Liver (tissue), 9 donors: ENCODE results near the gene ZNFX1. TPM values are rescaled to one million over a fixed set of nuclear protein-coding genes. Genes with fewer than 3 reads are reported as not detected.

ENCODE experiments used
- DNase-seq: peaks from one replicate; pipeline ENCODE4 v3.0.0-alpha.2; 2017; ENCODE audit warnings: low spot score
- H3K27ac ChIP-seq, 2 donors: one replicate each; pipeline ENCODE4 v1.7.0; 2013; ENCODE audit warnings: inconsistent platforms in 2 of 2, low read length in 2 of 2, control low read depth in 1 of 2, low read depth in 1 of 2, mild to moderate bottlenecking in 1 of 2
- H3K27me3 ChIP-seq, 4 donors: one replicate each; pipeline versions ENCODE4 v1.6.1 to v1.7.0; 2013; ENCODE audit warnings: low read length in 3 of 4, inconsistent platforms in 1 of 4, mild to moderate bottlenecking in 1 of 4, moderate library complexity in 1 of 4; ENCODE audit not compliant: control insufficient read depth in 4 of 4, insufficient read depth in 4 of 4
- H3K36me3 ChIP-seq, 4 donors: one replicate each; pipeline versions ENCODE4 v1.6.1 to v1.7.0; 2013; ENCODE audit warnings: low read length in 3 of 4, mild to moderate bottlenecking in 3 of 4, low read depth in 1 of 4, moderate library complexity in 1 of 4; ENCODE audit not compliant: control insufficient read depth in 4 of 4, insufficient read depth in 3 of 4
- H3K4me1 ChIP-seq, 4 donors: one replicate each; pipeline versions ENCODE4 v1.6.1 to v1.7.0; 2013; ENCODE audit warnings: low read length in 3 of 4, mild to moderate bottlenecking in 3 of 4, moderate library complexity in 1 of 4; ENCODE audit not compliant: control insufficient read depth in 4 of 4, insufficient read depth in 4 of 4
- H3K4me3 ChIP-seq, 3 donors: one replicate each; pipeline versions ENCODE4 v1.6.1 to v1.7.0; 2013; ENCODE audit warnings: low read length in 3 of 3, control low read depth in 1 of 3, low read depth in 1 of 3, mild to moderate bottlenecking in 1 of 3
- H3K9ac ChIP-seq, 2 donors: one replicate each; pipeline ENCODE4 v1.7.0; 2013; ENCODE audit warnings: low read length in 2 of 2, mild to moderate bottlenecking in 2 of 2, moderate library complexity in 2 of 2, control low read depth in 1 of 2, low read depth in 1 of 2
- H3K9me3 ChIP-seq, 4 donors: one replicate each; pipeline versions ENCODE4 v1.6.1 to v1.7.0; 2013; ENCODE audit warnings: low read length in 3 of 4; ENCODE audit not compliant: control insufficient read depth in 4 of 4
- FOXA1 ChIP-seq: IDR thresholded peaks from 2 replicates; pipeline ENCODE4 v1.6.1; 2016; ENCODE audit warnings: antibody characterized with exemption
- FOXA2 ChIP-seq: IDR thresholded peaks from 2 replicates; pipeline ENCODE4 v1.6.1; 2016; ENCODE audit warnings: antibody characterized with exemption
- HNF4A ChIP-seq, 2 donors: conservative IDR thresholded peaks; 2 replicates each; pipeline ENCODE4 v1.6.1; 2016; ENCODE audit warnings: antibody characterized with exemption in 2 of 2, mild to moderate bottlenecking in 2 of 2
- HNF4G ChIP-seq: IDR thresholded peaks from 2 replicates; pipeline ENCODE4 v1.6.1; 2016; ENCODE audit warnings: antibody characterized with exemption
- JUND ChIP-seq, 2 donors: IDR thresholded peaks; 2 replicates each; pipeline ENCODE4 v1.6.1; 2016; ENCODE audit warnings: antibody characterized with exemption in 2 of 2
- NR2F2 ChIP-seq: IDR thresholded peaks from 2 replicates; pipeline ENCODE4 v1.6.1; 2016; ENCODE audit warnings: antibody characterized with exemption
- RAD21 ChIP-seq, 2 donors: IDR thresholded peaks; 2 replicates each; pipeline ENCODE4 v1.6.1; 2016; ENCODE audit warnings: antibody characterized with exemption in 2 of 2, mild to moderate bottlenecking in 2 of 2
- RXRA ChIP-seq, 2 donors: IDR thresholded peaks; 2 replicates each; pipeline ENCODE4 v1.6.1; 2017 to 2018; ENCODE audit warnings: antibody characterized with exemption in 2 of 2, mild to moderate bottlenecking in 1 of 2
- TAF1 ChIP-seq: conservative IDR thresholded peaks from 2 replicates; pipeline ENCODE4 v1.6.1; 2016; ENCODE audit warnings: antibody characterized with exemption, mild to moderate bottlenecking
- YY1 ChIP-seq: IDR thresholded peaks from 2 replicates; pipeline ENCODE4 v1.6.1; 2016; ENCODE audit warnings: antibody characterized with exemption, mild to moderate bottlenecking
- WGBS: extraction: QIAGEN DNeasy Blood & Tissue Kit; methylation state at CpG from one replicate; pipeline ENCODE4 v1.1.7; 2013; 5-methylcytosine and 5-hydroxymethylcytosine counted together
- polyA plus RNA-seq, 2 donors: library from polyadenylated mRNA; stranded (reverse) in 1 of 2; unstranded in 1 of 2; fragments of 200-250 nt in 1 of 2; fragments of >200 nt in 1 of 2; fragmentation: Nextera tagmentation in 1 of 2; extraction: Ambion mirVana in 1 of 2; gene quantifications; one replicate each; pipeline versions ENCODE4 v1.2.1 to v1.2.3, GENCODE V29; 2013 to 2015
- total RNA-seq, 2 donors: library from RNA; depleted of rRNA; stranded (reverse); fragments of >200 nt; gene quantifications; one replicate each; pipeline ENCODE4 v1.2.3, GENCODE V29; 2014
- TF ChIP-seq, protein P1 (sequence below): IDR thresholded peaks from 2 replicates; pipeline ENCODE4 v1.6.1; 2016; ENCODE audit warnings: antibody characterized with exemption
- TF ChIP-seq, protein P2 (sequence below): IDR thresholded peaks from 2 replicates; pipeline ENCODE4 v1.6.1; 2016; ENCODE audit warnings: antibody characterized with exemption, mild to moderate bottlenecking
- TF ChIP-seq, protein P3 (sequence below): fragments of 150-350 bp; IDR thresholded peaks from 2 replicates; pipeline ENCODE4 v1.5.1; 2017; ENCODE audit warnings: improper control_type of control experiment, low read depth, low read length; ENCODE audit not compliant: missing input control
- donor health status: healthy.
- donor health status: healthy.
- donor health status: healthy.
- donor health status: healthy.
- donor health status: healthy.

Gene ZNFX1
- total and polyA plus RNA-seq, 4 donors: 6.9 to 16.1 (median 8.7) TPM

DNA sequence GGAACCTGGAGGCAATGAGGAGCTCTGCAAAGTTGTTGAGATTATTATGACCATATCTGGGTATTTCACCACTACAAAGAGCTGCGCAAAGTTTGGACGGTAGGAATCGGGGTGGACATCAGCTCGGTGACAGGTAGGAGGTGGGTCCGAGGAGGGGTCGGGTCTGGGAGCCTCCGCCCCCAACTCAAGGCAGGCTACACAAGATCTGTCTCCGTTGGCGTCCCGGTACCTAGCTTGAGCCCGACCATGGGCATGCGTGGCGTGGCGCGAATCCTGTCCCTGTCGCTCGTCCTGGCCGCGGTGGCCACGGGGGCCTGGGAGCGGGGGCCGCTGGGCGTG is 40.2 kb upstream of the ZNFX1 start:
- H3K4me1 ChIP-seq: peaks cover 4 to 15% (median 6%) of the 10 kb centered on the region in 4 donors
- H3K4me3 ChIP-seq: peak overlapping the region in 1 of 3 donors; percentile 42
- TF ChIP-seq YY1 (no peak), RXRA (IDR thresholded peaks at IDR 0.05) (no peak), FOXA1 (no peak), HNF4A (conservative IDR thresholded peaks at IDR 0.05) (no peak), NR2F2 (no peak), TAF1 (no peak), HNF4G (no peak), JUND (IDR thresholded peaks at IDR 0.05) (no peak)
- TF ChIP-seq, protein P1, sequence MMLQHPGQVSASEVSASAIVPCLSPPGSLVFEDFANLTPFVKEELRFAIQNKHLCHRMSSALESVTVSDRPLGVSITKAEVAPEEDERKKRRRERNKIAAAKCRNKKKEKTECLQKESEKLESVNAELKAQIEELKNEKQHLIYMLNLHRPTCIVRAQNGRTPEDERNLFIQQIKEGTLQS: no peak
- TF ChIP-seq, protein P2, sequence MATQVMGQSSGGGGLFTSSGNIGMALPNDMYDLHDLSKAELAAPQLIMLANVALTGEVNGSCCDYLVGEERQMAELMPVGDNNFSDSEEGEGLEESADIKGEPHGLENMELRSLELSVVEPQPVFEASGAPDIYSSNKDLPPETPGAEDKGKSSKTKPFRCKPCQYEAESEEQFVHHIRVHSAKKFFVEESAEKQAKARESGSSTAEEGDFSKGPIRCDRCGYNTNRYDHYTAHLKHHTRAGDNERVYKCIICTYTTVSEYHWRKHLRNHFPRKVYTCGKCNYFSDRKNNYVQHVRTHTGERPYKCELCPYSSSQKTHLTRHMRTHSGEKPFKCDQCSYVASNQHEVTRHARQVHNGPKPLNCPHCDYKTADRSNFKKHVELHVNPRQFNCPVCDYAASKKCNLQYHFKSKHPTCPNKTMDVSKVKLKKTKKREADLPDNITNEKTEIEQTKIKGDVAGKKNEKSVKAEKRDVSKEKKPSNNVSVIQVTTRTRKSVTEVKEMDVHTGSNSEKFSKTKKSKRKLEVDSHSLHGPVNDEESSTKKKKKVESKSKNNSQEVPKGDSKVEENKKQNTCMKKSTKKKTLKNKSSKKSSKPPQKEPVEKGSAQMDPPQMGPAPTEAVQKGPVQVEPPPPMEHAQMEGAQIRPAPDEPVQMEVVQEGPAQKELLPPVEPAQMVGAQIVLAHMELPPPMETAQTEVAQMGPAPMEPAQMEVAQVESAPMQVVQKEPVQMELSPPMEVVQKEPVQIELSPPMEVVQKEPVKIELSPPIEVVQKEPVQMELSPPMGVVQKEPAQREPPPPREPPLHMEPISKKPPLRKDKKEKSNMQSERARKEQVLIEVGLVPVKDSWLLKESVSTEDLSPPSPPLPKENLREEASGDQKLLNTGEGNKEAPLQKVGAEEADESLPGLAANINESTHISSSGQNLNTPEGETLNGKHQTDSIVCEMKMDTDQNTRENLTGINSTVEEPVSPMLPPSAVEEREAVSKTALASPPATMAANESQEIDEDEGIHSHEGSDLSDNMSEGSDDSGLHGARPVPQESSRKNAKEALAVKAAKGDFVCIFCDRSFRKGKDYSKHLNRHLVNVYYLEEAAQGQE: no peak
- 5% methylated on average over 23 of the region's 23 CpGs for WGBS
- H3K9ac ChIP-seq: no peak overlapping the region
- no peaks in the 10 kb centered on the region for H3K9me3 ChIP-seq
- no peaks in the 10 kb centered on the region for H3K36me3 ChIP-seq
- peaks cover 0 to 6% (median 3%) of the 10 kb centered on the region in 4 donors for H3K27me3 ChIP-seq
- no peak for DNase-seq
- H3K27ac ChIP-seq: no peak overlapping the region

DNA sequence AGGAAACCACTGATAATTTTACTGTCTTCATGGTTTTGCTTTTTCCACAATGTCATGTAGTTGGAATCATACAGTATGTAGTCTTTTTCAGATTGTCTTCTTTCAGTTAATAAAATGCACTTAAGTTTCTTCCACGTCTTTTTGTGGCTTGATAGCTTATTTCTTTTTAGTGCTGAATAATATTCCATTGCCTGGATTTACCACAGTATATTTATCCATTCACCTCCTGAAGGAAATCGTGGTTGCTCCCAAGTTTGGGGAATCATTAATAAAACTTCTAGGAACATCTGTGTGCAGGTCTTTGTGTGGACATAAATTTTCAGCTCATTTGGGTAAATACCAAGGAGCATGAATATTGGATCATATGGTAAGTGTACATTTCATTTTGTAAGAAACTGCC is 38.8 kb upstream of the ZNFX1 start:
- no peaks in the 10 kb centered on the region for H3K9me3 ChIP-seq
- H3K4me3 ChIP-seq: no peak overlapping the region
- no peaks in the 10 kb centered on the region for H3K36me3 ChIP-seq
- H3K9ac ChIP-seq: no peak overlapping the region
- no peak overlapping the region for H3K27ac ChIP-seq
- WGBS: 70% methylated on average over 2 of the region's 2 CpGs
- H3K27me3 ChIP-seq: peaks cover 0 to 6% (median 3%) of the 10 kb centered on the region in 4 donors
- DNase-seq: no peak
- TF ChIP-seq HNF4A (conservative IDR thresholded peaks at IDR 0.05): no peak
- TF ChIP-seq NR2F2: no peak
- TF ChIP-seq, protein P2: no peak
- TF ChIP-seq FOXA2: no peak
- TF ChIP-seq, protein P3, sequence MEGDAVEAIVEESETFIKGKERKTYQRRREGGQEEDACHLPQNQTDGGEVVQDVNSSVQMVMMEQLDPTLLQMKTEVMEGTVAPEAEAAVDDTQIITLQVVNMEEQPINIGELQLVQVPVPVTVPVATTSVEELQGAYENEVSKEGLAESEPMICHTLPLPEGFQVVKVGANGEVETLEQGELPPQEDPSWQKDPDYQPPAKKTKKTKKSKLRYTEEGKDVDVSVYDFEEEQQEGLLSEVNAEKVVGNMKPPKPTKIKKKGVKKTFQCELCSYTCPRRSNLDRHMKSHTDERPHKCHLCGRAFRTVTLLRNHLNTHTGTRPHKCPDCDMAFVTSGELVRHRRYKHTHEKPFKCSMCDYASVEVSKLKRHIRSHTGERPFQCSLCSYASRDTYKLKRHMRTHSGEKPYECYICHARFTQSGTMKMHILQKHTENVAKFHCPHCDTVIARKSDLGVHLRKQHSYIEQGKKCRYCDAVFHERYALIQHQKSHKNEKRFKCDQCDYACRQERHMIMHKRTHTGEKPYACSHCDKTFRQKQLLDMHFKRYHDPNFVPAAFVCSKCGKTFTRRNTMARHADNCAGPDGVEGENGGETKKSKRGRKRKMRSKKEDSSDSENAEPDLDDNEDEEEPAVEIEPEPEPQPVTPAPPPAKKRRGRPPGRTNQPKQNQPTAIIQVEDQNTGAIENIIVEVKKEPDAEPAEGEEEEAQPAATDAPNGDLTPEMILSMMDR: no peak
- no peak for TF ChIP-seq RAD21 (IDR thresholded peaks at IDR 0.05)
- H3K4me1 ChIP-seq: peaks cover 4 to 15% (median 6%) of the 10 kb centered on the region in 4 donors
